ENCODE measurements around the gene KCNK7. TPM values are rescaled to one million over a fixed set of nuclear protein-coding genes. Genes with fewer than 3 reads are reported as not detected.
"Not testable (repeated sequence)": the region's sequence is repeated elsewhere in the genome, so short reads cannot be mapped to it uniquely, and the experiment has no call there.

KCNK7 gene
- total RNA-seq, 4 donors from 2014 or later: 32.6 to 183 (median 144) TPM

GRCh38 chr11:65571420-65571819 lies 24.2 kb downstream of the KCNK7 start:
- Histone ChIP-seq H3K4me3 (peak overlapping the region; percentile 94), H3K27ac (no peak overlapping the region), H3K4me1 (peaks cover 74% of the 10 kb centered on the region), H3K27me3 (no peaks in the 10 kb centered on the region), H3K36me3 (peaks cover 3% of the 10 kb centered on the region), H3K9me3 (no peaks in the 10 kb centered on the region)
- DNase-seq (ENCODE audit: low spot score in 2 of 2): peak in 1 of 2 donors; percentile 66
- 82% methylated on average over 8 of the region's 9 CpGs for WGBS
- TF ChIP-seq EP300 (IDR thresholded peaks at IDR 0.05): no peak
- no peak for TF ChIP-seq POLR2A (IDR thresholded peaks at IDR 0.05)
- TF ChIP-seq POLR2AphosphoS5 (IDR thresholded peaks at IDR 0.05): no peak
- TF ChIP-seq CTCF (IDR thresholded peaks at IDR 0.05): no peak

- no peak for TF ChIP-seq EP300 (IDR thresholded peaks at IDR 0.05)
- peak; percentile 72 to 94 (median 85) for TF ChIP-seq POLR2AphosphoS5 (IDR thresholded peaks at IDR 0.05)
- peak in 1 of 2 donors; percentile 29 for TF ChIP-seq CTCF (IDR thresholded peaks at IDR 0.05)
- TF ChIP-seq POLR2A (IDR thresholded peaks at IDR 0.05): peak in 1 of 2 donors; percentile 59
- WGBS: 3% methylated on average over 6 of the region's 89 CpGs
- Histone ChIP-seq H3K4me1 (peaks cover 73% of the 10 kb centered on the region), H3K27ac (peak within 1 kb of the TSS; percentile 92), H3K9me3 (no peaks in the 10 kb centered on the region), H3K27me3 (no peaks in the 10 kb centered on the region), H3K4me3 (peak within 1 kb of the TSS; percentile 94), H3K36me3 (peaks cover 3% of the 10 kb centered on the region)
- DNase-seq (ENCODE audit: low spot score in 2 of 2): peak; percentile 99
These were observed 25.4 kb downstream of the KCNK7 start, which contains the start of gene ZNRD2 for GRCh38 chr11:65569973-65570918. Gene ZNRD2, plus strand, starts transcription at chr11:65570477. Its CDS starts 15 bp downstream, at chr11:65570492.

GRCh38 chr11:65569164-65569972 lies 26.2 kb downstream of the KCNK7 start:
- no peak for DNase-seq (ENCODE audit: low spot score in 2 of 2)

GRCh38 chr11:65565624-65566453 lies 29.8 kb downstream of the KCNK7 start:
- Histone ChIP-seq H3K27me3 (no peaks in the 10 kb centered on the region), H3K9me3 (no peaks in the 10 kb centered on the region), H3K4me3 (no peak overlapping the region), H3K27ac (no peak overlapping the region), H3K4me1 (peaks cover 41% of the 10 kb centered on the region), H3K36me3 (peaks cover 3% of the 10 kb centered on the region)
- TF ChIP-seq EP300 (IDR thresholded peaks at IDR 0.05) (no peak), POLR2AphosphoS5 (IDR thresholded peaks at IDR 0.05) (no peak), POLR2A (IDR thresholded peaks at IDR 0.05) (no peak), CTCF (IDR thresholded peaks at IDR 0.05) (no peak)
- DNase-seq (ENCODE audit: low spot score in 2 of 2): no peak
- 81% methylated on average over 7 of the region's 7 CpGs for WGBS

More at GRCh38 chr11:65569164-65569972, 26.2 kb downstream of the KCNK7 start:
- no peaks in the 10 kb centered on the region for H3K27me3 ChIP-seq
- H3K9me3 ChIP-seq: no peaks in the 10 kb centered on the region
- H3K4me1 ChIP-seq: peaks cover 65% of the 10 kb centered on the region
- 7% methylated on average over 27 of the region's 28 CpGs for WGBS
- peak overlapping the region; percentile 94 for H3K4me3 ChIP-seq
- H3K27ac ChIP-seq: peak overlapping the region; percentile 92
- TF ChIP-seq EP300 (IDR thresholded peaks at IDR 0.05) (no peak), POLR2AphosphoS5 (IDR thresholded peaks at IDR 0.05) (no peak), CTCF (IDR thresholded peaks at IDR 0.05) (no peak), POLR2A (IDR thresholded peaks at IDR 0.05) (no peak)
- H3K36me3 ChIP-seq: peaks cover 3% of the 10 kb centered on the region

- not testable (repeated sequence) for H3K9me3 ChIP-seq; H3K36me3 ChIP-seq; H3K27ac ChIP-seq; DNase-seq (ENCODE audit: low spot score in 2 of 2); H3K4me3 ChIP-seq; H3K27me3 ChIP-seq
- WGBS: 84% methylated on average over 12 of the region's 12 CpGs
- H3K4me1 ChIP-seq: peaks cover 46% of the 10 kb centered on the region
These were observed 30.6 kb downstream of the KCNK7 start for GRCh38 chr11:65564879-65565559.
